Activated naive CD8-positive, alpha-beta T cell treated with anti-CD3 and anti-CD28 coated beads, Interleukin-2, amount 10 ng/mL, durations not matched to agents 7 days and 5 days (primary cell): ENCODE measurements around the gene GMNN. TPM values are rescaled to one million over a fixed set of nuclear protein-coding genes. Genes with fewer than 3 reads are reported as not detected.
"Not testable (repeated sequence)": the region's sequence is repeated elsewhere in the genome, so short reads cannot be mapped to it uniquely, and the experiment has no call there.

ENCODE experiments used
- ATAC-seq: fragments of 150-1000 bp; cut with Tn5 transposase; one replicate; pipeline ENCODE4 v1.10.0; 2021; ENCODE audit warnings: low read depth, moderate library complexity
- POLR2A ChIA-PET: fragments of 350-600 bp; sonication (Branson Sonifier 250); formaldehyde crosslinking; loops from one replicate; lab custom pipeline; 2021; ENCODE audit warnings: antibody characterized with exemption; lab: Charles Lee
- DNase-seq: peaks from one replicate; pipeline ENCODE4 v3.0.0; 2021
- H3K27ac Mint-ChIP-seq: one replicate; pipeline ENCODE4 v1.8.0; 2022; ENCODE audit warnings: mild to moderate bottlenecking, mixed read lengths
- H3K27me3 Mint-ChIP-seq: one replicate; pipeline ENCODE4 v1.8.0; 2022; ENCODE audit warnings: mild to moderate bottlenecking, moderate library complexity, mixed read lengths
- H3K36me3 Mint-ChIP-seq: one replicate; pipeline ENCODE4 v1.8.0; 2021; ENCODE audit warnings: mild to moderate bottlenecking, mixed read lengths
- H3K4me1 Mint-ChIP-seq: one replicate; pipeline ENCODE4 v1.8.0; 2021; ENCODE audit warnings: mixed read lengths
- H3K4me3 Mint-ChIP-seq: one replicate; pipeline ENCODE4 v1.8.0; 2022; ENCODE audit warnings: mild to moderate bottlenecking, moderate library complexity, mixed read lengths
- H3K9me3 Mint-ChIP-seq: one replicate; pipeline ENCODE4 v1.8.0; 2021; ENCODE audit warnings: mixed read lengths
- total RNA-seq, 2 experiments: library from RNA; stranded (reverse); gene quantifications; one replicate each; pipeline ENCODE4 v1.2.3, GENCODE V29; 2021

GMNN gene
- total RNA-seq = 10 to 100 TPM; 50.1 to 53.5 TPM

DNA sequence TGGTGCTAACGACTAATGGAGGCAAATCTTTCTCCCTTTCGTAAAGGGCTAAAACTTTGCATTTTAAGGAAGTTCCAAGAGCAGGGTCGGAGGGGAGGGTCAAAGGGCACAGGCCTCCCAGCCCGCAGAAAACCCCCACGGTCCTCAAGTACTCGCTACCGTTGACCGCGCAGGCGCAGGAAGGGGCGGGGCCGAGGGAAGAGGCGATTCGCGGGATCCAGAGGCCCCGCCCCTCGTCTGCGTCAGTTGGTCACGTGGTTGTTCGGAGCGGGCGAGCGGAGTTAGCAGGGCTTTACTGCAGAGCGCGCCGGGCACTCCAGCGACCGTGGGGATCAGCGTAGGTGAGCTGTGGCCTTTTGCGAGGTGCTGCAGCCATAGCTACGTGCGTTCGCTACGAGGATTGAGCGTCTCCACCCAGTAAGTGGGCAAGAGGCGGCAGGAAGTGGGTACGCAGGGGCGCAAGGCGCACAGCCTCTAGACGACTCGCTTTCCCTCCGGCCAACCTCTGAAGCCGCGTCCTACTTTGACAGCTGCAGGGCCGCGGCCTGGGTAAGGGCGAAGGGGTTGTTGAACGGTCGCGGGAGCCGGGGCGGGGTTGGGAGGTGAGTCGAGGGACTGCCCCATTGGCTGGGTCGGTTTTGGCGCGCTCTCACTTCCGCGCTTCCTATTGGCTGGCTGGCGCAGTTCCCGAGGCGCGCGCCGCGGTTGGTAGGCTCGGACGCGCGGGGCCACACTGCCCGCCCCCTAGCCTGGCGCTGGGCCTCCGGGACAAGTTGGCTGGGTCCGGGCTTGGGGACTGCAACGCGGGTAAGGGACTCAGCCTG is at the start of gene GMNN:
TSS of gene GMNN (plus strand) at position 242 of the 824 bp plus-strand sequence. CDS start 2,310 bp downstream, outside the sequence.
- Mint-ChIP-seq H3K36me3 (peaks cover 20% of the 10 kb centered on the region), H3K9me3 (no peaks in the 10 kb centered on the region), H3K27ac (peak within 1 kb of the TSS; percentile 99), H3K27me3 (no peaks in the 10 kb centered on the region), H3K4me3 (peak within 1 kb of the TSS; percentile 98), H3K4me1 (peaks cover 26% of the 10 kb centered on the region)
- POLR2A ChIA-PET = interaction anchor here (0.9 to 2.6 kb wide), 5 partner anchors 14 to 114 kb away, joined by 3 to 18 read pairs (median 5); partner anchors contain the start of genes C6orf62 and TDP2
- DNase-seq (peak; percentile 99), ATAC-seq (peak; percentile 95)

DNA sequence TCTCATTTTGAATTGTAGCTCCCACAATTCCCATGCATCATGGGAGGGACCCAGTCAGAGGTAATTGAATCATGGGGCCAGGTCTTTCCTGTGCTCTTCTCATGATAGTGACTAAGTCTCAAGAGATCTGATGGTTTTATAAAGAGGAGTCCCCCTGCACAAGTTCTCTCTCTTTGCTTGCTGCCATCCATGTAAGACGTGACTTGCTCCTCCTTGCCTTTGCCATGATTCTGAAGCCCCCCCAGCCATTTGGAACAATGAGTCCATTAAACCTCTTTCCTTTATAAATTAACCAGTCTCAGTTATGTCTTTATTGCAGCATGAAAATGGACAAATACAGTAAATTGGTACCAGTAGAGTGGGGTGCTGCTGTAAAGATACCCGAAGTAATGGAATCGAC is 44.1 kb upstream of the GMNN start:
- not testable (repeated sequence) for H3K27ac Mint-ChIP-seq, H3K4me1 Mint-ChIP-seq, H3K4me3 Mint-ChIP-seq, DNase-seq, ATAC-seq, H3K27me3 Mint-ChIP-seq
- H3K36me3 Mint-ChIP-seq = peaks cover 12% of the 10 kb centered on the region
- H3K9me3 Mint-ChIP-seq = peaks cover 18% of the 10 kb centered on the region
- POLR2A ChIA-PET = interaction anchor here (1.0 kb wide), 1 partner anchor 9 kb away, joined by 3 read pairs; no protein-coding TSS in a partner anchor

DNA sequence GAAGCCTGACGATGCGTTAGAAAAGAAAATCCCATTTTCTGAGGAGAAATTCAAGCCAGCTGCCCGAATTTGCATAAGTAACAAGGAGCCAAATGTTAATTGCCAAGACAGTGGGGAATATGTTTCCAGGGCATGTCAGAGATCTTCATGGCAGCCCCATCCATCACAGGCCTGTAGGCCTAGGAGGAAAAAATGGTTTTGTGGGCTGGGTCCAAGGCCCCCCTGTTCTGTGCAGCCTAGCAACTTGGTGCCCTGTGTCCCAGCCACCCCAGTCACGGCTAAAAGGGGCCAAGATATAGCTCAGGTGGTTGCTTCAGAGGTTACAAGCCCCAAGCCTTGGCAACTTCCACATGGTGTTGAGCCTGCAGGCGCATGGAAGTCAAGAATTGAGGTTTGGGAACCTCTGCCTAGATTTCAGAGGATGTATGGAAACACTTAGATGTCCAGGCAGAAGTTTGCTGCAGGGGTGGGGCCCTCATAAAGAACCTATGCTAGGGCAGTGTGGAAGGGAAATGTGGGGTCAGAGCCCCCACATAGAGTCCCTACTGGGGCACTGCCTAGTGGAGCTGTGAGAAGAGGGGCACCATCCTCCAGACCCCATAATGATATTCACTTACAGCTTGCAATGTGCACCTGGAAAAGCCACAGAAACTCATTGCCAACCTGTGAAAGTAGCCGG is 43.1 kb upstream of the GMNN start:
- H3K4me3 Mint-ChIP-seq, DNase-seq, H3K27ac Mint-ChIP-seq, ATAC-seq, POLR2A ChIA-PET, H3K27me3 Mint-ChIP-seq, H3K4me1 Mint-ChIP-seq: not testable (repeated sequence)
- Mint-ChIP-seq H3K9me3 (peaks cover 18% of the 10 kb centered on the region), H3K36me3 (peaks cover 12% of the 10 kb centered on the region)

DNA sequence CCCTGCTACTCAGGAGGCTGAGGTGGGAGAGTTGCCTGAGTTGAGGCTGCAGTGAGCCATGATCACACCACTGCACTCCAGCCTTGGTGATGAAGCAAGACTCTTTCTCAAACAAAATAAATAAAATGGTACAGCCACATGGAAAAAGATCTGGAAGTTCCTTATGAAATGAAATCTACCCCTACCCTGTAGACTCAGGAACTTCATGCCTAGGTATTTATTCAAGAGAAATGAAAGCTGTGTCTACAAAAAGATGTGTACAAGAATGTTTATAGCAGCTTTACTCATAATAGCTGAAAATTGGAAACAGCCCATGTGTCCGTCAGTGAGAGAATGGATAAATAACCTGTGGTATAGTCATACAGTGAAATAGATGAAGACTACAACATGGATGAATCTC is 40.6 kb upstream of the GMNN start:
- Mint-ChIP-seq H3K27me3 (peaks cover 4% of the 10 kb centered on the region), H3K36me3 (peaks cover 9% of the 10 kb centered on the region), H3K4me1 (peaks cover 9% of the 10 kb centered on the region), H3K4me3 (no peak overlapping the region), H3K9me3 (peaks cover 13% of the 10 kb centered on the region), H3K27ac (no peak overlapping the region)
- no peak for ATAC-seq
- POLR2A ChIA-PET = no interaction called here
- no peak for DNase-seq

DNA sequence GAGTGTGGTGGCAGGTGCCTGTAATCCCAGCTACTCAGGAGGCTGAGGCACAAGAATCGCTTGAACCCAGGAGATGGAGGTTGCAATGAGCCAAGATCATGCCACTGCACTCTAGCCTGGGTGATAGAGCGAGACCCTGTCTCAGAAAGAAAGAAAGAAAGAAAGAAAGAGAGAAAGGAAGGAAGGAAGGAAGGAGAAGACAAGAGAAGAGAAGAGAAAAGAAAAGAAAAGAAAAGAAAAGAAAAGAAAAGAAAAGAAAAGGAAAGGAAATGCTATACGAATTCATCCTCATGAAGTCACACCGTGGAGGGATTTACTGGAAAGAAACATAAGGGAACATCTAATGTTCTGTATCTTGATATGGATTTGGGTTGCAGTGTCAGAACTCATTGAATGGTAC is 40.0 kb upstream of the GMNN start:
- H3K27me3 Mint-ChIP-seq, H3K36me3 Mint-ChIP-seq, H3K4me1 Mint-ChIP-seq, H3K4me3 Mint-ChIP-seq, H3K27ac Mint-ChIP-seq, DNase-seq, POLR2A ChIA-PET, ATAC-seq: not testable (repeated sequence)
- H3K9me3 Mint-ChIP-seq = peaks cover 13% of the 10 kb centered on the region

DNA sequence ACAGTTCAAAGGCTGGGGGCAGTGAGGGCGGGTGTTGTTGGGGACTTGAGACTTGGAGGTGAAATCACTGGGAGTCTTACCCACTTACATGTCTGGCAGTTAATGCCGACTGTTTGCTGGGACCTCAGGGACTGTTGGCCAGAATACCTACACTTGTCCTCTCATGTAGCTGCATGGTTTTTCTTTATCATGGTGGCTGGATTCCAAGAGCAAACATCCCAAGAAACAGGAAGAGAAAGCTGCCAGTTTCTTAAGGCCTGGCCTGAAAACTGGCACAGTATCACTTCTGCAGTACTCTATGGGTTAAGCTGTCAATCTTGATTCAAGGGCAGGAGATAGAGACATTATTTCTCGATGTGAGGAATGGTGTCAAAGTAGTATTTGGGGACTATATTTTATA is 36.0 kb upstream of the GMNN start:
- Mint-ChIP-seq H3K9me3 (peaks cover 1% of the 10 kb centered on the region), H3K4me3 (no peak overlapping the region), H3K27me3 (peaks cover 4% of the 10 kb centered on the region), H3K4me1 (peaks cover 14% of the 10 kb centered on the region), H3K36me3 (no peaks in the 10 kb centered on the region), H3K27ac (no peak overlapping the region)
- POLR2A ChIA-PET = no interaction called here
- ATAC-seq (no peak), DNase-seq (no peak)

DNA sequence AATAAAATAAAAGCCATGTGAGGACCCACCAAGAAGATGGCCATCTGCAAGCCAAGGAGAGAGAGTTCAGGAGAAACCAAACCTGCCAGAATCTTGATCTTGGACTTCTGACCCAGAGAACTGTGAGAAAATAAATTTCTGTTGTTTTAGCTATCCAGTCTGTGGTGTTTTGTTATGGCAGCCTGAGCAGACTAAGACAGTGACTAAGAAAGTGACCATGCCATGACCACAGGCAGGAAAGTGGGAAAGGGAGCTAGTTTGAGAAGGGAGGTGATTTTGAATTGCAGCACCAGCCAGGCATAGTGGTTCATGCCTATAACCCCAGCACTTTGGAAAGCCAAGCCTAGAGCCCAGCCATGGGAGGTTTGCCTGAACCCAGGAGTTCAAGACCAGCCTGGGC is 33.9 kb upstream of the GMNN start:
- Mint-ChIP-seq H3K9me3 (peaks cover 1% of the 10 kb centered on the region), H3K36me3 (no peaks in the 10 kb centered on the region), H3K27ac (no peak overlapping the region), H3K4me1 (peaks cover 8% of the 10 kb centered on the region), H3K27me3 (peaks cover 4% of the 10 kb centered on the region), H3K4me3 (no peak overlapping the region)
- POLR2A ChIA-PET = no interaction called here
- no peak for DNase-seq
- ATAC-seq = no peak

GRCh38 chr6:24742216-24742738 is 32.5 kb upstream of the GMNN start:
- no peaks in the 10 kb centered on the region for H3K27me3 Mint-ChIP-seq
- ATAC-seq (no peak), DNase-seq (no peak)
- no peak overlapping the region for H3K4me3 Mint-ChIP-seq
- peaks cover 5% of the 10 kb centered on the region for H3K4me1 Mint-ChIP-seq
- POLR2A ChIA-PET = no interaction called here
- H3K36me3 Mint-ChIP-seq = no peaks in the 10 kb centered on the region
- no peak overlapping the region for H3K27ac Mint-ChIP-seq
- peaks cover 1% of the 10 kb centered on the region for H3K9me3 Mint-ChIP-seq

DNA sequence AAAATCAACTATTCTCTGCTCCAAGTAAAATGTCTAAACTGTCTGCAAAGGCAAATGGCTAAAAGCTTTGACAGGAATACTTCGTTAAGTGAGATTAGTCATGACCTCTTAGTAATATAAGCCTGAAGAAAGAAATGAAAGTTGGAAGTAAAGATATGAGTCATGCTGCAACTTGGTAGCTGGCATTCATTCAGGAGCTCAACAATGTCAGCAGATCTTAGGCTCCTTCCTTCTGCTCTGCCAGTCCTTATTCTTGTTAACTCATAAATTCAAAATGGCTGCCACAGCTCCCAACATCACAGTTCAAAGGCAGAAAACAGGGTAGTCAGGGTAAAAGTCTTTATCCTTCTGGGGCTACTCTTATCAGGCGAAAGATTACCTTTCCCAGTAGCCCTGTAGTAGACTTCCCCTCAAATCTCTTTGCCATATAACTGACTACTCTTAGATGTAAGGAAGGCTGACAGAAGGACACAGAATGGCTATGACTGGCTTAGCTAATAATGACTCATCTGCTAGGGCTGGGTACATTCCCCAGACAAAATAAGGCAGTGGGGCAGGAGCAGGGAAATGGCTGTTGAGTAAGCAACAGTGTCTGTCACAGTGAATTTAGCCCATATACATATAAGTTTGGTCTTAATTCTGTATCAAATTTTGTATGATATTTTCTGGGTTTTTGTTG is 31.3 kb upstream of the GMNN start:
- Mint-ChIP-seq H3K4me1 (peaks cover 5% of the 10 kb centered on the region), H3K36me3 (no peaks in the 10 kb centered on the region), H3K27ac (no peak overlapping the region), H3K4me3 (no peak overlapping the region), H3K9me3 (peaks cover 1% of the 10 kb centered on the region), H3K27me3 (no peaks in the 10 kb centered on the region)
- POLR2A ChIA-PET = interaction anchor here (1.0 kb wide), 1 partner anchor 22 kb away, joined by 4 read pairs; no protein-coding TSS in a partner anchor
- ATAC-seq = peak; percentile 54
- DNase-seq = no peak

- POLR2A ChIA-PET = no interaction called here
- no peak overlapping the region for H3K27ac Mint-ChIP-seq
- H3K9me3 Mint-ChIP-seq = peaks cover 1% of the 10 kb centered on the region
- H3K4me3 Mint-ChIP-seq = no peak overlapping the region
- H3K4me1 Mint-ChIP-seq = peaks cover 5% of the 10 kb centered on the region
- DNase-seq = no peak
- H3K27me3 Mint-ChIP-seq = no peaks in the 10 kb centered on the region
- no peaks in the 10 kb centered on the region for H3K36me3 Mint-ChIP-seq
- no peak for ATAC-seq
These were observed 30.8 kb upstream of the GMNN start for GRCh38 chr6:24743944-24744335.

- ATAC-seq (no peak), DNase-seq (no peak)
- Mint-ChIP-seq H3K36me3 (no peaks in the 10 kb centered on the region), H3K27ac (no peak overlapping the region), H3K9me3 (no peaks in the 10 kb centered on the region), H3K4me1 (peaks cover 5% of the 10 kb centered on the region), H3K4me3 (no peak overlapping the region), H3K27me3 (no peaks in the 10 kb centered on the region)
- POLR2A ChIA-PET = interaction anchor here (0.9 to 1.0 kb wide), 2 partner anchors 14 to 23 kb away, joined by 3 read pairs; no protein-coding TSS in a partner anchor
These were observed 29.8 kb upstream of the GMNN start for GRCh38 chr6:24744911-24745310.

GRCh38 chr6:24749297-24749696 is 25.4 kb upstream of the GMNN start:
- Mint-ChIP-seq H3K27me3 (peaks cover 12% of the 10 kb centered on the region), H3K4me3 (no peak overlapping the region), H3K36me3 (no peaks in the 10 kb centered on the region), H3K9me3 (peaks cover 2% of the 10 kb centered on the region), H3K27ac (no peak overlapping the region), H3K4me1 (no peaks in the 10 kb centered on the region)
- DNase-seq (no peak), ATAC-seq (no peak)
- POLR2A ChIA-PET = interaction anchor here (0.6 kb wide), 1 partner anchor 20 kb away, joined by 3 read pairs; no protein-coding TSS in a partner anchor

DNA sequence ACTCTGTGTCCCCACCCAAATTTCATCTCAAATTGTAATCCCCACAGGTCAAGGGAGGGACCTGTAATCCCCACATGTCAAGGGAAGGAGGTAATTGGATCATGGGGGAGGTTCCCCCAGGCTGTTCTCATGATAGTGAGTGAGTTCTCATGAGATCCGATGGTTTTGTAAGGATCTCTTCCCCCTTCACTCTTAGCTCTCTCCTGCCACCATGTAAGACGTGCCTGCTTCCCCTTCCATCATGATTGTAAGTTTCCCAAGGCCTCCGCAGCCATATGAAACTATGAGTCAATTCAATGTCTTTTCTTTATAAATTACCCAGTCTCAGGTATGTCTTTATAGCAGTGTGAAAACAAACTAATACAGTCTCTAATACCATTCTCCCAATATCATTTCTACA is 23.9 kb upstream of the GMNN start:
- H3K27ac Mint-ChIP-seq, POLR2A ChIA-PET, ATAC-seq, H3K4me1 Mint-ChIP-seq, H3K9me3 Mint-ChIP-seq, H3K4me3 Mint-ChIP-seq, H3K36me3 Mint-ChIP-seq, DNase-seq: not testable (repeated sequence)
- H3K27me3 Mint-ChIP-seq = peaks cover 12% of the 10 kb centered on the region
